GM18951 (cell line): Measurements from ENCODE around the gene YPEL2.
"Not testable (repeated sequence)": the region's sequence is repeated elsewhere in the genome, so short reads cannot be mapped to it uniquely, and the experiment has no call there.

Source experiments
- POLR2A ChIP-seq: IDR thresholded peaks from 4 replicates; pipeline ENCODE4 v1.6.1; 2011; ENCODE audit warnings: mild to moderate bottlenecking; ENCODE audit not compliant: insufficient read length, insufficient read depth; ENCODE audit errors: extremely low read depth
- in situ Hi-C: fragments of 300-500 bp; cut with MboI; formaldehyde crosslinking; loops from one replicate; pipeline ENCODE4 v1.12.0; 2022; ENCODE audit warnings: low sequenced_read_pairs, mixed read lengths, inconsistent platforms; ENCODE audit not compliant: unreplicated experiment

Gene YPEL2

GRCh38 chr17:59387351-59388068 lies 56.1 kb downstream of the YPEL2 start:
- in situ Hi-C loops, result no loop called here

GRCh38 chr17:59388069-59388556 lies 56.7 kb downstream of the YPEL2 start:
- in situ Hi-C loops, result no loop called here
- no peak for TF ChIP-seq POLR2A

More at GRCh38 chr17:59387351-59388068, 56.1 kb downstream of the YPEL2 start:
- TF ChIP-seq POLR2A, result no peak

GRCh38 chr17:59389066-59389465 lies 57.6 kb downstream of the YPEL2 start:
- no peak for TF ChIP-seq POLR2A
- in situ Hi-C loops, result no loop called here

- in situ Hi-C loops, result no loop called here
- TF ChIP-seq POLR2A, result no peak
Observed at GRCh38 chr17:59391021-59391420, 59.6 kb downstream of the YPEL2 start.

GRCh38 chr17:59392973-59393679 lies 61.7 kb downstream of the YPEL2 start:
- in situ Hi-C loops, result no loop called here
- TF ChIP-seq POLR2A, result no peak

GRCh38 chr17:59393742-59394410 lies 62.4 kb downstream of the YPEL2 start:
- in situ Hi-C loops, result not testable (repeated sequence)

- in situ Hi-C loops, result no loop called here
- TF ChIP-seq POLR2A, result no peak
Observed at GRCh38 chr17:59396134-59396826, 64.8 kb downstream of the YPEL2 start.

GRCh38 chr17:59397316-59398073 lies 66.0 kb downstream of the YPEL2 start:
- in situ Hi-C loops, result no loop called here
- no peak for TF ChIP-seq POLR2A

GRCh38 chr17:59399914-59400313 lies 68.5 kb downstream of the YPEL2 start:
- no peak for TF ChIP-seq POLR2A
- in situ Hi-C loops, result no loop called here

GRCh38 chr17:59400858-59401257 lies 69.4 kb downstream of the YPEL2 start:
- in situ Hi-C loops, result no loop called here
- TF ChIP-seq POLR2A, result no peak

- in situ Hi-C loops, result no loop called here
- TF ChIP-seq POLR2A, result no peak
Observed at GRCh38 chr17:59401274-59401673, 69.8 kb downstream of the YPEL2 start.

- TF ChIP-seq POLR2A, result no peak
- in situ Hi-C loops, result no loop called here
Observed at GRCh38 chr17:59401725-59402124, 70.3 kb downstream of the YPEL2 start.
